22Rv1 (cell line): Measurements from ENCODE around the gene ZNF362.
A peak's percentile ranks its signal among the peaks of the same experiment; 100 is the strongest.

ENCODE experiments used
- H3K27ac ChIP-seq: fragments of 450-650 bp; 2 replicates; pipeline ENCODE4 v1.5.1; 2017
- ZFX ChIP-seq: fragments of 450-650 bp; IDR thresholded peaks from 2 replicates; pipeline ENCODE4 v1.6.1; 2017; ENCODE audit warnings: antibody characterized with exemption, borderline replicate concordance
- TF ChIP-seq, protein P1 (sequence below): fragments of 450-650 bp; IDR thresholded peaks from 2 replicates; pipeline ENCODE4 v1.5.1; 2017; ENCODE audit warnings: mild to moderate bottlenecking

Gene ZNF362

DNA sequence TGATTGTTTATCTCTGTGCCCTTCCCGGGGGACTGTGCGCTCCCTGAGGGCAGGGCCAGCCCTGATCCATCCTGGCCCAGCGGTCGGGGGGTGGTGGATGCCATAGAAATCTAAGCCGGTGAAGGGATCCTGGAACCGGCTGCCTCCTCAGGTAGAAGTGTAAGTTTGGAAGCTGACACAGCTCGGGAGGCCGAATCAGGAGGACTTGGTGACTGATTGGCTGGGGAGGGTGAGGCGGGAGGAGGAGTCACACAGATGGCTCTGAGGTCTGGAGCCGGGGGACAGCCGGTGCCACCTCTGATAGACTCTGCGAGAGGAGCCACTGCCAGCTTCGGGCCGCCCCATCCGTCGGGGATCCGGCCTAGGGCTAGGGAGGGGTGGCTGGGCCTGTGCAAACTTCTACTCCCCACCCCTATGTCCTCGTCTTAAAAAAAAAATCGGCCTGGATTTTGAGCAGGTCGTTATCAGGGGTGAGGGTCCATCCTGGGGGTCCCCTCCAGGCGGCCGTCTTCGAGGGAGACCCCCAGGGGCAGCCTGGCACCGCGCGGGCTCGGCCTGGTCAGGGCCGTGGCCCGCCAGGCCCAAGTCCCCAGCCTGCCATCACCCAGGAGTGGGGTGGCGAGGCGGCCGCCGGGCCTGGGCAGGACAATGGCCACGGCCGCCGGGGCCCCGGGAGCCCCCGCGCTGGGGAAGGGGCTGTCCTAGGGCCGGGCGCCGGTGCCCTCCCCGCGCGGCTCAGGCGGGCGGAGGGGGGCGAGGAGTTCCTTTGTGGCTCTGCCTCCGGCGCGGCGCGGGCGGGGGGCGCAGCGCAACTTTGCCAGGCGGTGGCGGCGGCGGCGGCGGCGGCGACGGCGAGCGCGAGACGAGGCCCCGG, 708 bp upstream of the ZNF362 start:
- H3K27ac ChIP-seq: peak overlapping the region; percentile 87
- no peak for TF ChIP-seq ZFX
- TF ChIP-seq, protein P1, sequence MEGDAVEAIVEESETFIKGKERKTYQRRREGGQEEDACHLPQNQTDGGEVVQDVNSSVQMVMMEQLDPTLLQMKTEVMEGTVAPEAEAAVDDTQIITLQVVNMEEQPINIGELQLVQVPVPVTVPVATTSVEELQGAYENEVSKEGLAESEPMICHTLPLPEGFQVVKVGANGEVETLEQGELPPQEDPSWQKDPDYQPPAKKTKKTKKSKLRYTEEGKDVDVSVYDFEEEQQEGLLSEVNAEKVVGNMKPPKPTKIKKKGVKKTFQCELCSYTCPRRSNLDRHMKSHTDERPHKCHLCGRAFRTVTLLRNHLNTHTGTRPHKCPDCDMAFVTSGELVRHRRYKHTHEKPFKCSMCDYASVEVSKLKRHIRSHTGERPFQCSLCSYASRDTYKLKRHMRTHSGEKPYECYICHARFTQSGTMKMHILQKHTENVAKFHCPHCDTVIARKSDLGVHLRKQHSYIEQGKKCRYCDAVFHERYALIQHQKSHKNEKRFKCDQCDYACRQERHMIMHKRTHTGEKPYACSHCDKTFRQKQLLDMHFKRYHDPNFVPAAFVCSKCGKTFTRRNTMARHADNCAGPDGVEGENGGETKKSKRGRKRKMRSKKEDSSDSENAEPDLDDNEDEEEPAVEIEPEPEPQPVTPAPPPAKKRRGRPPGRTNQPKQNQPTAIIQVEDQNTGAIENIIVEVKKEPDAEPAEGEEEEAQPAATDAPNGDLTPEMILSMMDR: no peak

- H3K27ac ChIP-seq: peak overlapping the region; percentile 87
- TF ChIP-seq ZFX: no peak
- TF ChIP-seq, protein P1: no peak
Observed at GRCh38 chr1:33256221-33256470, 146 bp upstream of the ZNF362 start.

DNA sequence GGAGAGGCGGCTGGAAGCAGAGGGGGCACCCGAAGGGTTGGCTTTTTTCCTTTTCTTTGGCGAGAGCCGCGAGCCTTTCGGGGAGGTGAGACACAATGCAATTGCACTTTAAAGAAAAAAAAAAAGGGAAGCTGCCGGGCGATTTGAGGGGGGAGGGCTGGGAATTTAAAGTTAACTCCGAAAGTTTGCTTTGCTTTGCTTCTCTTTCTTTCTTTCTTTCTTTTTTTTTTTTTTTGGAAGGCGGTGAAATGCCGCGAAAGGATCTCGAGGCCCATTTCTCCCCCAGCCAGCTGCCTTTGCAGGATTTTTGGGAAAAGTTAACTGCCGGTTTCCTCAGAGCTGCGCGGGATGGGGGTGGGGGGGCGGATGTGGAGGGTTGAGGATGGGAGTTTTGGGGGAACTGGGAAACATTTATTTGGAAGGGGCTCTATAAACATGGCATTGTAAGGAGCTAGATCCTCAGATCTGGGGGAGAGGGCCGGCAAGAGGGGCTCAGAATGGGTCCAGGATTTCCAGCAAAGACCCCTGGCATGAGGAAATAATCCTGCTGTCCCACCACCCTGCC, 997 bp downstream of the ZNF362 start:
- no peak for TF ChIP-seq ZFX
- TF ChIP-seq, protein P1: no peak
- peak overlapping the region; percentile 87 for H3K27ac ChIP-seq

DNA sequence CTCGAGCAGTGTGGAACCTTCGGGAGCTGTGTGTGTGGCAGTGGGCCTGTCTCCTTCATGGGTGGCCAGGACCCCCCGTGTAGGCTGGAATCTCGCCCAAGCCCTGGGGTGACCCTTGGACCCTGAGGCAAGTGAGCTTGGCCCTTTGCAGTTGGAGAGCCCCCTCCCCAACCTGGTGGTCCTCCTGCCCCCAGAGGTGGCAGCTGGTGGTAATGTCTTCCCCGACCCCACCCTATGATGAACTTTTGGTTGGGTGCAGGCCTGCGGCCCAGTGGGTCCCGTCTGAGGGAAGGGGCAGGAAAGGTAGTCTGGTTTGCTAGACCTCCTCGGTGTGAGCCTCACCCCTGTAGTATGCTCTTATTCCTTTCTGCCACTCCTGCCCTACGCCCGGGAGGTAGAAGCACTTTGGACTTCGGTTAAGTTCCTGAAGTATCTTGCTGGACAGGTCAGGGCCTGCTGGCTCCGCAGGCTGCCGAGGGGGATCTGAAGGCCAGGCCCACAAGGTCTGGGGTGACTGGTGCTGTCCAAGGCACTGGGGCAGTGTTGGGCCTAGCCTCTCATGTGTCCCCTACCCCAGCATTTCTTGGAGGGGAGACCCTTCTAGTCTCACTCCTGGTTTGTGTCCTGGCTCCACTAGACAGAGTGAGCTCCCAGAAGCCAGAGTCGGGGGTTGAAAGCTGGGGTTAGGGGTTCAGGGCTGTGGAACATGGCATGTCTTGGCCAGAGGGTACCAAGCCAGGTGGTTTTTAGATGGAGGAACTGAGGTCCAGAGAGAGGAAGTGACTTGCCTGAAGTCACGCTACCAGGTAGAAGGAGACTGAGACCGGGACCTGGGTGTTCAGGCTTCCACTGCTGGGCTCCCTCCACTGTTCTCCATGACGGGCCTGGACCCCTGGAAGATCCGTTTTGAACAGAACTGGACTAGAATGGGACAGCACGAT, 1.8 kb downstream of the ZNF362 start:
- peak overlapping the region; percentile 87 for H3K27ac ChIP-seq
- TF ChIP-seq, protein P1: no peak
- TF ChIP-seq ZFX: no peak

- TF ChIP-seq, protein P1: no peak
- no peak for TF ChIP-seq ZFX
- H3K27ac ChIP-seq: no peak overlapping the region
Observed at GRCh38 chr1:33258788-33259274, 2.5 kb downstream of the ZNF362 start.

DNA sequence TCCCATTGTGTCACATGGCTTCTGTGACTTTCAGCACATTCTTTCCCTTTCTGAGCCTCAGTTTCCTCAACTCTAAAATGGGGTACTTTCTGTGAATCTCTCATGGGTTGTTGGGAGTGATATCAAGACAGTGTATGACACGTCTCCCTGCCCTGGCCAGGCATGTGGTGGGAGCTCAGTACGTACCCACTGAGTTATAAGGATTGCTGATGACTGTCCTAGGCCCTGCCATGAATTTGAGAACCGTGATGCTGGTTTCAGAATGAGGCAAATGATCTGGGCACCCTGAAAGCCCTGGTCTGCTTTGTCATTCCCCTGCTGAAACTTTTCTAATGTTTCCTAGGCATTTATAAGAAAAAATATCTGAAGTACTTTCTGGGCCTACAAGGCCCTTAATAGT, 3.6 kb downstream of the ZNF362 start:
- TF ChIP-seq, protein P1: no peak
- no peak overlapping the region for H3K27ac ChIP-seq
